Measurements from ENCODE around the gene ARMC2. TPM values are rescaled to one million over a fixed set of nuclear protein-coding genes. Genes with fewer than 3 reads are reported as not detected.
A peak's percentile ranks its signal among the peaks of the same experiment; 100 is the strongest.
"Not testable (repeated sequence)": the region's sequence is repeated elsewhere in the genome, so short reads cannot be mapped to it uniquely, and the experiment has no call there.

Gene ARMC2, protein sequence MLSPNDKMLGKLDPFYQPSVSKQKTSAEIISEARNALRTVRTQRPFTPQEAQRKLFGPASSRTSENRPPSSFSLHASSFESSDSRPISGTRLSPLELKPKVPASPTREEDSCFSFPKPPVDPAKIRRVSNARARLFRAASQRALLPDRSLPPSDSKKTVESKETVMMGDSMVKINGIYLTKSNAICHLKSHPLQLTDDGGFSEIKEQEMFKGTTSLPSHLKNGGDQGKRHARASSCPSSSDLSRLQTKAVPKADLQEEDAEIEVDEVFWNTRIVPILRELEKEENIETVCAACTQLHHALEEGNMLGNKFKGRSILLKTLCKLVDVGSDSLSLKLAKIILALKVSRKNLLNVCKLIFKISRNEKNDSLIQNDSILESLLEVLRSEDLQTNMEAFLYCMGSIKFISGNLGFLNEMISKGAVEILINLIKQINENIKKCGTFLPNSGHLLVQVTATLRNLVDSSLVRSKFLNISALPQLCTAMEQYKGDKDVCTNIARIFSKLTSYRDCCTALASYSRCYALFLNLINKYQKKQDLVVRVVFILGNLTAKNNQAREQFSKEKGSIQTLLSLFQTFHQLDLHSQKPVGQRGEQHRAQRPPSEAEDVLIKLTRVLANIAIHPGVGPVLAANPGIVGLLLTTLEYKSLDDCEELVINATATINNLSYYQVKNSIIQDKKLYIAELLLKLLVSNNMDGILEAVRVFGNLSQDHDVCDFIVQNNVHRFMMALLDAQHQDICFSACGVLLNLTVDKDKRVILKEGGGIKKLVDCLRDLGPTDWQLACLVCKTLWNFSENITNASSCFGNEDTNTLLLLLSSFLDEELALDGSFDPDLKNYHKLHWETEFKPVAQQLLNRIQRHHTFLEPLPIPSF
- 11.5 TPM for total RNA-seq
- long read RNA-seq, partial matches to known transcripts: 5 of 7 reads
- long read RNA-seq, other reads (novel, unspliced or antisense): 2 of 7 reads

GRCh38 chr6:108848116-108848868, at the start of gene ARMC2:
TSS of gene ARMC2 (plus strand) at chr6:108848422. CDS start at chr6:108854268, 5,846 bp downstream.
- peak; percentile 97 for ATAC-seq
- intact Hi-C loops (cut with micrococcal nuclease): no loop called here
- DNase-seq: peak; percentile 97

- peak; percentile 65 for ATAC-seq
- intact Hi-C loops (cut with micrococcal nuclease): no loop called here
- DNase-seq: peak; percentile 60
Measured at GRCh38 chr6:108798670-108799353, 49.4 kb upstream of the ARMC2 start.

DNA sequence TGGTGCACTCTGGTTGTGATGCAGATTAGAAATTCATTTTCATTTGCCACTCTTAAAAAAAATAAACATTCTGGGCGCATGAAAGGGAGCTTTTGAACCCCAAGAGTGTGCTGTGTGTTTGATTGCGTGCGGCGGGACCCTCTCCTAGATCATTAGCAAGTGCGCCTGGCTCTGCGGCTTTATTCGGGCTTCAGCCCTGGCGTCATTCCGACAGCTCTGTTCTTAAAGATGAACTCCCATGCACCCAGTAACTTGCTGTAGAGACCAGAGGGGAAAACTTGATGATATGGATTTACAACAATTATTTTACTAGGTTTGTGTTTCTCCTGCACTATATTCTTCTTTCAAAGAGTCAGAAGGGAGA, 48.9 kb upstream of the ARMC2 start:
- ATAC-seq (no peak), DNase-seq (no peak)
- intact Hi-C loops (cut with micrococcal nuclease): no loop called here

DNA sequence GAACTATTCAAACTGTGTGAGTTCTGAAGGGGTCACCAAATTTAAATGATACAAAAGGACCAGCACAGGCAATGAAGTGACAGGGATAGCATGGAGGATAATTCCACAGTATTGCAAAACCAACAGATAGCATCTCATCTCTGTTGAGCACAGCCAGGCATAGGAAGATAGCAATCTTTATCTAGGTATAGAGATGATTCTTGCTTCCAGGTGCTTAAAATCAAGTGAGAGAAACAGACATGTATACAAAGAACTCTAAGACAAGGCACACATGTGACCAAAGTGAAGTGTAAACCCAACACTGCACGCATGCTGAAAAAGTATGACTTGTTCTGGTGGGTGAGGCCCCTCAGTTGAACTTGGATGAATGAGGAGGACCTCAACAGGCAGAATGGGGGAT, 48.4 kb upstream of the ARMC2 start:
- ATAC-seq (no peak), DNase-seq (no peak)
- intact Hi-C loops (cut with micrococcal nuclease): no loop called here

- DNase-seq: no peak
- intact Hi-C loops (cut with micrococcal nuclease): no loop called here
- ATAC-seq: peak; percentile 12
Measured at GRCh38 chr6:108800427-108800864, 47.8 kb upstream of the ARMC2 start.

DNA sequence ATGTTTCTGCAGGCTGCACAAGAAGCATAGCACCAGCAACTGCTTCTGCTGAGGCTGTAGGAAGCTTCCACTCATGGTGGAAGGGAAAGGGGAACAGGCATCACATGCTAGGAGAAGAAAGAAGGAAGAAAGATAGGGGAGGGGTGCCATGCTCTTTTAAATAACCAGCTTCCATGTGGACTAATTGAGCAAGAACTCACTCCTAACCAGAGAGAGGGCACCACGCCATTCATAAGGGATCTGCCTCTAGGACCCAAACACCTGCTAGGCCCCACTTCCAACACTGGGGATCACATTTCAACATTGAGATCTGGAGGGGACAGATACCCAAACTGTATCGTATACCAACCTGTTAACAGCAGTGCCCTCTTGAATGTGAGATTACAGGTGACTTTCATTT, 46.9 kb upstream of the ARMC2 start:
- intact Hi-C loops (cut with micrococcal nuclease): no loop called here
- DNase-seq (no peak), ATAC-seq (peak; percentile 56)

DNA sequence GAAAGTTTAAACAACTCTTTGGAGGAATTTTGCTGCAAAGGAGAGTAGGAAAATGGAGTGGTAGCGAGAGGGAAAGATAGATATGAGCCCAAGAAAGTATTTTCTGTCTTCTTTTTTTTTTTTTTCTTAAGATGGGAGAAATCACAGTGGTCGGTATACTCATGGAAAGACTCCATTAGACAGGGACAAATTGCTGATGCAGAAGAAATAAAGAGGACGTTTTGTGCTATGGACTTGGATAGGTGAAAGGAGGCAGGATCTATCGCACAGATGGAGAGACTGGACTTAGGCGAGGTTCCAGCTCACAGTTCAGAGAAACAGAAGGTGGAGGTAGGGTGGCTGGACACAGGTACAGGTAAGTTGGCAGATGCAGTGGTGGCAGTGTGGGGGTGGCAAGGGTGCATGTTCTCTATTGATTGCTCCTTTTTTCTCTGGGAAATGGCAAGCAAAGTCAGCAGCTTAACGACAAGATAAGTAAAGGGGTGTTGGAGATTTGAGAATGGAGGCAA, 44.2 kb upstream of the ARMC2 start:
- ATAC-seq (no peak), DNase-seq (no peak)
- intact Hi-C loops (cut with micrococcal nuclease): no loop called here

DNA sequence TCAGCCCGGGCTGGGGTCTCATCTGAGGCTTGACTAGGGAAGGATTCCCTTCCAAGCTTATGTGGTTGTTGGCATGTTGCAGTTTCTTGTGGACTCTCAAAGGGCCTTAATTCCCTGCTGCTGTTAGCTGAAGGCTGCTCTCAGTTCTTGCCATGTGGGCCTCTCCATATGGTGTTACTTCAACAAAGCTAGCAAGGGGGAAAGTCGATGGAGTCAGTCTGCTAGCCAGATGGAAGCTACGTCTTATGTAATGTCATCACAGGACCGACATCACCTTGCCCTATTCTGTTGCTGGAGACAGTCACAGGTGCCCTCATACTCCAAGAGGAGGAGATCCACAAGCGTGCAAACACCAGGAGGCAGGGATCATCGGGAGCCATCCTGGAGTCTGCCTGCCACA, 43.3 kb upstream of the ARMC2 start:
- ATAC-seq (no peak), DNase-seq (no peak)
- intact Hi-C loops (cut with micrococcal nuclease): no loop called here

DNA sequence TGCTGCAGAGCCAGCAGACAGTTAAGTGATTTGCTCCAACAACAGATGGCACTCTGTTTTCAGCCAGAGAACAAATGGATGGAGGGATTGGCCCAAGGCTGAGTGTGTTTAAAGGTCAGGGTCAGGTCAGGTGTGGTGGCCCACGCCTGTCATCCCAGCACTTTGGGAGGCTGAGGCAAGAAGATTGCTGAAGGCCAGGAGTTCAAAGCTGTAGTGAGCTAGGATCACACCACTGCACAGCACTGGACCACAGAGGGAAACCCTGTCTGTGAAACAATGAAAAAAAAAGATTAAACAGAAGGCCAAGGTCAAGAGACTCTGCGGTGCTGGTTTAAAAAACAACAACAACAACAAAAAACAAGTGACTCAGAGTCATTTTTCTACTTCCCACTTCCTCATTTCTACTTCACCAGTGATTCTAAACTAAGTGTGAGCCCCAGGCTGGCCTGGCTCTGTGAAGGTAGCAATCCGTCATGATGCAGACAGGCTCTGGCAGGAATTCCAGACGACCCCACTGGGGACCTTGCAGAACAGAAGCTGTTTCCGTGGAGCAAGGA, 42.5 kb upstream of the ARMC2 start:
- ATAC-seq (no peak), DNase-seq (no peak)
- intact Hi-C loops (cut with micrococcal nuclease): no loop called here

- DNase-seq (no peak), ATAC-seq (no peak)
- intact Hi-C loops (cut with micrococcal nuclease): no loop called here
Measured at GRCh38 chr6:108806171-108806570, 42.1 kb upstream of the ARMC2 start.

DNA sequence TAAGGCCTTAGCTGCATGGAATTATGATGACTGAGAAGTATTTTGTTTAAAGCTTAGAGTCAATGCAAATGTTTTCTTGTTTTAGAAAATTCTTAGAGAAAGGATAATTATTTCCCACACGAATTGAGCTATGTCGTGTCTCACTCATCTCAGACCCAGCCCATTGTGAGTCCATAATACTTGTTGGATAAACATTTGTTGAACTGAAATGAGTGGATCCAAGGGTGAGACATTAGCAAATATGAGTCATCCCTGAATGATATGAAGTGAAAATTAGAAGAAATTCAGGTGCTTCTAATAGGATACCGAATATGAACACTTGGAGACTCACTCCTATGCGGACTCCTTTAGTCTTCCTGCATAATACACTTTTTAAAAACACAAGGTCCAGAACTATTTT, 41.6 kb upstream of the ARMC2 start:
- DNase-seq (no peak), ATAC-seq (no peak)
- intact Hi-C loops (cut with micrococcal nuclease): no loop called here

DNA sequence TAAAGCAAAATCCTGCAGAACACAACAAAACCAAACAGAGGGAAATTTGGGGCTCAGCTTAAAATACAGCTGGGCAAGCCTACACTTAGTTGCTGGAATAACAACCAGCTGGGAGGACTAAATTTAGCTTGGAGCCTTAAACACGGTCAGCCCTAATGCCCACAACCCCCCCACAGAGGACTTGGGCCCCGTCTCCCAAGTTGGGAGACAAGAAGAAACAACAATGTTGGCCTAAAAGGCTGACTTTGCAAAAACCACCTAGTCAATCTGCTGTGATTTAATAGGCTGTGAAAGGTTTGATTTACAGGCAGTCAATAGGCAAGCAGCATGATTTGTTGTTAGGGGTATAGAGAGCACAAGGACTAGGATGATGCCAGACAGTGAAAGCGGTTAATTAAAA, 40.3 kb upstream of the ARMC2 start:
- intact Hi-C loops (cut with micrococcal nuclease): no loop called here
- no peak for DNase-seq
- peak; percentile 66 for ATAC-seq

DNA sequence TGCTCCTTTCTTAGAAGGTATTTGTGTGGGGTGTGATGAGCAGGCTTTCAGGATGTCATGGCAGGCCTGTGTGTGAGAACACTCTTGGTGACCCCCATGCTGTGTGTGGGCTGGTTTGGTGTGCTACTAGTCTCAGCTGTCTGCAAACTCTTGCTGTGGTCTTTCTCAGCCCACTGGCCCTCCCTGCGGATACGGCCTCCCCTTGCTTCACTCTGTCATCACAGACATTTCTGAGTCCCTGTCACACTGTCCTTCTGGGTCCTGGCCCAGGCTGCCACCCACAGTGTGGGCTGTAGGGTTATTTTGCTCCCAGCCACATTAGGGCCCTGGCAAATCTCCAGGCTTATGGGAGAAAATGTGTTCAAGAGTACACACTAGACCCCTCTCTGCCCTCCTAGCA, 39.0 kb upstream of the ARMC2 start:
- ATAC-seq (no peak), DNase-seq (no peak)
- intact Hi-C loops (cut with micrococcal nuclease): no loop called here

DNA sequence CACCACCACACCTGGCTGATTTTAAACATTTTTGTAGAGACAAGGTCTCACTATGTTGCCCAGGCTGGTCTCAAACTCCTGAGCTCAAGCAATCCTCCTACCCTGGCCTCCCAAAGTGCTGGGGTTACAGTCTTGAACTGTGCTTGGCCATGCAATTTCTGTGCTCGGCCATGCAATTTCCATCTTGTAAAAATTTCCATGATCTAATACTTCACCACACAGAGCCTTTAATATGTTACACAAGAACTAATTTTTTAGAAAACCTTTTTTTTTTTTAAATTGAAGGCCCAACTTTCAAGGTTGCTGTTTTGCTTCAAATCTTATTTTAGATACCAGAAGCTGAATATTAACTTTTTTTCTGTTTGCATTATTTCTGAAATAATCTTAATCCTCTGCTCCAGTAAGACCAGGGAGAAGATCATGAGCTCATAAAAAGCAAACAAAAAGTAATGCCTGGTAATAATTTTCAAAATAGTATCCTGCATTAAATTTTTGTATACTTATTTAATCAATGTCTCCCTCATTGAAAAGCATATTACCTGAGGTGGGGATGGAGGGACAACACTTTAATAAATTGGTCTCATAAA, 38.1 kb upstream of the ARMC2 start:
- ATAC-seq: no peak
- intact Hi-C loops (cut with micrococcal nuclease): no loop called here

GRCh38 chr6:108811490-108811889, 36.7 kb upstream of the ARMC2 start:
- no peak for DNase-seq
- intact Hi-C loops (cut with micrococcal nuclease): no loop called here
- ATAC-seq: no peak

More for the DNA sequence above, 38.1 kb upstream of the ARMC2 start:
- no peak for DNase-seq

GRCh38 chr6:108813218-108813617, 35.0 kb upstream of the ARMC2 start:
- intact Hi-C loops (cut with micrococcal nuclease): not testable (repeated sequence)

DNA sequence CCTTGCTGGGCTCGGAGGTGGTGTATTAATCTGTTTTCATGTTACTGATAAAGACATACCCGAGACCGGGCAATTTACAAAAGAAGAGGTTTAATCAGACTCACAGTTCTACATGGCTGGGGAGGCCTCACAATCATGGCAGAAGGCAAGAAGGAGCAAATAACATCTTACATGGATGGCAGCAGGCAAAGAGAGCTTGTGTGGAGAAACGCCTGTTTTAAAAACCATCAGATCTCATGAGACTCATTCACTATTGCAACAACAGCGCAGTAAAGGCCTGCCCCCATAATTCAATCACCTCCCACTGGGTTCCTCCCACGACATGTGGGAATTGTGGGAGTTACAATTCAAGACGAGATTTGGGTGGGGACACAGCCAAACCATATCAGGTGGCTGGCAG, 30.9 kb upstream of the ARMC2 start:
- ATAC-seq; intact Hi-C loops (cut with micrococcal nuclease); DNase-seq: not testable (repeated sequence)

More at GRCh38 chr6:108813218-108813617, 35.0 kb upstream of the ARMC2 start:
- not testable (repeated sequence) for ATAC-seq, DNase-seq

GRCh38 chr6:108820006-108820405, 28.2 kb upstream of the ARMC2 start:
- intact Hi-C loops (cut with micrococcal nuclease): no loop called here
- no peak for ATAC-seq
- no peak for DNase-seq

Data from left ventricle myocardium superior (tissue), 1 donor.